Endothelial cell of umbilical vein (primary cell): ENCODE measurements around the gene MLLT1. TPM values are rescaled to one million over a fixed set of nuclear protein-coding genes. Genes with fewer than 3 reads are reported as not detected.

Experiments used
- BruUV-seq: library from RNA; stranded (reverse); fragments of 400-500 nt; replicated peaks from 2 replicates; lab custom pipeline; 2021; lab: Mats Ljungman, UMichigan
- CTCF ChIA-PET: fragments of 300-600, 350-600 bp; sonication (Branson Sonifier 250); formaldehyde crosslinking; loops from one replicate; lab custom pipeline; 2021; ENCODE audit warnings: antibody characterized with exemption, inconsistent platforms; lab: Charles Lee
- POLR2A ChIA-PET: fragments of 300-600, 350-600 bp; sonication (Branson Sonifier 250); formaldehyde crosslinking; loops from one replicate; lab custom pipeline; 2021; ENCODE audit warnings: antibody characterized with exemption, inconsistent platforms; lab: Charles Lee
- DNase-seq: peaks from one replicate; pipeline ENCODE4 v3.0.0-alpha.2; 2011; ENCODE audit warnings: low read depth, low spot score
- FAIRE-seq: peaks from 2 replicates; lab custom pipeline; 2011; peaks lifted over from hg19 to GRCh38; lab: Jason Lieb, UNC
- H2AFZ ChIP-seq: 2 replicates; pipeline ENCODE4 v1.6.0; 2012; ENCODE audit warnings: low read depth, low read length, control low read depth, inconsistent platforms
- H3K27ac ChIP-seq: 2 replicates; pipeline ENCODE4 v1.5.1; 2011; ENCODE audit warnings: low read depth, mild to moderate bottlenecking, control low read depth, low read length, moderate library complexity; ENCODE audit not compliant: insufficient read depth
- H3K27me3 ChIP-seq, 2 experiments: 2 replicates each; pipeline versions ENCODE4 v1.6.0 to v1.6.1; 2011; ENCODE audit warnings: low read length in 2 of 2, mixed read lengths in 1 of 2; ENCODE audit not compliant: control insufficient read depth in 2 of 2, insufficient read depth in 2 of 2
- H3K36me3 ChIP-seq, 2 experiments: 2 replicates in 1 of 2; 3 replicates in 1 of 2; pipeline ENCODE4 v1.5.1; 2011; ENCODE audit warnings: low read length in 2 of 2, mild to moderate bottlenecking in 1 of 2, moderate library complexity in 1 of 2; ENCODE audit not compliant: control insufficient read depth in 2 of 2, insufficient read depth in 2 of 2; ENCODE audit errors: extremely low read depth in 1 of 2
- H3K4me1 ChIP-seq: 3 replicates; pipeline ENCODE4 v1.5.1; 2011; ENCODE audit warnings: mild to moderate bottlenecking, low read length; ENCODE audit not compliant: control insufficient read depth, insufficient read depth; ENCODE audit errors: extremely low read depth
- H3K4me2 ChIP-seq: 2 replicates; pipeline ENCODE4 v1.6.1; 2011; ENCODE audit warnings: low read length, control low read depth, mixed read lengths; ENCODE audit not compliant: insufficient read depth
- H3K4me3 ChIP-seq, 3 experiments: fragments of 200-600 bp in 1 of 3; sonication (generic), shearing (Covaris generic) in 1 of 3; replicated peaks in 1 of 3; 2 replicates each; pipeline ENCODE4 v1.5.1; 2011 to 2016; ENCODE audit warnings: control low read depth in 3 of 3, low read length in 3 of 3, mild to moderate bottlenecking in 2 of 3, inconsistent platforms in 1 of 3, low read depth in 1 of 3, moderate library complexity in 1 of 3; ENCODE audit not compliant: insufficient read depth in 1 of 3
- H3K79me2 ChIP-seq: 2 replicates; pipeline ENCODE4 v1.6.0; 2012; ENCODE audit warnings: low read length, inconsistent platforms; ENCODE audit not compliant: control insufficient read depth, insufficient read depth
- H3K9ac ChIP-seq: replicated peaks from 2 replicates; pipeline ENCODE3; 2011; ENCODE audit warnings: low read length, control low read depth; ENCODE audit not compliant: insufficient read depth; ENCODE audit errors: extremely low read depth
- H3K9me1 ChIP-seq: replicated peaks from 3 replicates; pipeline ENCODE4 v1.6.0; 2011; ENCODE audit warnings: mild to moderate bottlenecking, low read length; ENCODE audit not compliant: control insufficient read depth, insufficient read depth; ENCODE audit errors: extremely low read depth
- H3K9me3 ChIP-seq: replicated peaks from 2 replicates; pipeline ENCODE4 v1.5.1; 2012; ENCODE audit warnings: low read length, inconsistent platforms; ENCODE audit not compliant: control insufficient read depth, insufficient read depth
- H4K20me1 ChIP-seq: replicated peaks from 2 replicates; pipeline ENCODE3; 2011; ENCODE audit warnings: mild to moderate bottlenecking, low read length; ENCODE audit not compliant: control insufficient read depth, insufficient read depth; ENCODE audit errors: extremely low read depth
- CTCF ChIP-seq, 2 donors: IDR thresholded peaks; 1 replicate in 1 of 2; 2 replicates in 1 of 2; pipeline ENCODE4 v1.5.1; 2011; ENCODE audit warnings: low read length in 2 of 2, mild to moderate bottlenecking in 2 of 2, moderate library complexity in 2 of 2, control low read depth in 1 of 2, inconsistent platforms in 1 of 2, low read depth in 1 of 2; ENCODE audit not compliant: insufficient read depth in 1 of 2; ENCODE audit errors: extremely low read depth in 1 of 2
- EZH2 ChIP-seq: IDR thresholded peaks from 2 replicates; pipeline ENCODE4 v1.6.1; 2012; ENCODE audit warnings: borderline replicate concordance, low read depth, mild to moderate bottlenecking, moderate library complexity, low read length, inconsistent platforms; ENCODE audit not compliant: severe bottlenecking
- FOS ChIP-seq: IDR thresholded peaks from 2 replicates; pipeline ENCODE4 v1.6.1; 2011; ENCODE audit warnings: mild to moderate bottlenecking, low read length, moderate library complexity, borderline replicate concordance; ENCODE audit not compliant: insufficient read depth
- GATA2 ChIP-seq: IDR thresholded peaks from 2 replicates; pipeline ENCODE4 v1.7.0; 2011; ENCODE audit warnings: low read depth, mild to moderate bottlenecking, moderate library complexity, mixed read lengths, low read length; ENCODE audit not compliant: insufficient read length, insufficient read depth
- JUN ChIP-seq: IDR thresholded peaks from 2 replicates; pipeline ENCODE4 v1.6.1; 2011; ENCODE audit warnings: borderline replicate concordance, low read depth; ENCODE audit not compliant: insufficient read length, insufficient read depth
- MAX ChIP-seq: IDR thresholded peaks from 2 replicates; pipeline ENCODE4 v1.6.1; 2011; ENCODE audit not compliant: insufficient read depth, insufficient read length
- MYC ChIP-seq: IDR thresholded peaks from one replicate; pipeline ENCODE4 v1.6.1; 2011; ENCODE audit warnings: mild to moderate bottlenecking, low read depth, low read length
- POLR2A ChIP-seq: IDR thresholded peaks from 2 replicates; pipeline ENCODE4 v1.6.1; 2012; ENCODE audit warnings: low read depth, mild to moderate bottlenecking, control low read depth, low read length
- POLR2AphosphoS5 ChIP-seq: IDR thresholded peaks from 2 replicates; pipeline ENCODE4 v1.6.1; 2012; ENCODE audit warnings: low read depth, mild to moderate bottlenecking, control low read depth, low read length, moderate library complexity; ENCODE audit not compliant: insufficient read depth
- dilution Hi-C: fragments of 300-500 bp; cut with MboI; formaldehyde crosslinking; loops from one replicate; pipeline ENCODE4 v1.15.0; 2019; ENCODE audit warnings: low sequenced_read_pairs; ENCODE audit not compliant: extremely low pct_ligation_motif_present
- intact Hi-C: fragments of 100-400 bp; cut with micrococcal nuclease; formaldehyde crosslinking; loops from one replicate; pipeline ENCODE4 v1.10.0; 2022
- polyA plus RNA-seq, 4 experiments: library from polyadenylated mRNA; depleted of rRNA in 3 of 4; stranded (reverse) in 3 of 4; unstranded in 1 of 4; fragments of >200 nt; gene quantifications; 2 replicates each; pipeline versions ENCODE4 v1.2.1 to v1.2.3, GENCODE V29; 2011 to 2012; ENCODE audit warnings: missing spikeins in 1 of 4
- total RNA-seq: library from RNA; stranded (reverse); gene quantifications from 2 replicates; pipeline ENCODE4 v1.2.3, GENCODE V29; 2021

Gene MLLT1
- total and polyA plus RNA-seq, 2 donors (not counting 3 experiments of a cell fraction or from before 2014, with no cell fraction given): 43.9 to 84.8 TPM

DNA sequence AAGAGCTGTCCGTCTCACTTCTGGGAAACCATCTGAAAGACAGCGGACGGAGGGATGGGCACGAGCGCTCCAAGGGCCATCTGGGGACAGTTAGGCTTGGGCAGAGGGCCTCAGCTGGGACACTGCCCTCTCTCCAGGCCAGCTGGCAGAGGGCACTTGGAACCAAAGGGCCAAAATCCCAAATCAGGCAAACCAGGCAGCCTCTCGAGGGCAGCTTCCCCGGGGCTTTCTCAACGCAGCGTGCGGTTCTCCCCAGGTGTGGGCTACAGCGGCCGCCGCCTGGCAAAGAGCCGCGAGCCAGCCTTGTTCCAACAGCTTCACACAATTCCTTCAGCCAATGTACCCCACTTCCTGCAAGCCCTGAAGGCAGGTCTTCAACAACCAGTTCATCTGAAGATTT lies 5.0 kb downstream of the MLLT1 start:
- POLR2A ChIA-PET: no interaction called here
- H3K27ac ChIP-seq: peak overlapping the region; percentile 90
- no peak for TF ChIP-seq MYC
- no peak for TF ChIP-seq JUN
- no peak for TF ChIP-seq POLR2AphosphoS5
- no peak for TF ChIP-seq EZH2
- no peak for TF ChIP-seq CTCF (IDR thresholded peaks at IDR 0.05; ENCODE audit: extremely low read depth in 1 of 2, insufficient read depth in 1 of 2, low read depth in 1 of 2, low read length in 2 of 2)
- TF ChIP-seq FOS: no peak
- no peak for TF ChIP-seq MAX
- TF ChIP-seq POLR2A: no peak
- TF ChIP-seq GATA2: no peak
- H3K27me3 ChIP-seq: no peaks in the 10 kb centered on the region
- no peak overlapping the region for H3K9ac ChIP-seq
- intact Hi-C loops (loop anchor here (5.0 kb wide), 1 partner anchor 212 kb away; no protein-coding TSS in a partner anchor), dilution Hi-C loops (loop anchor here (10.0 kb wide), 1 partner anchor 50 kb away; no protein-coding TSS in a partner anchor)
- H3K4me3 ChIP-seq: no peak overlapping the region
- H2AFZ ChIP-seq: no peak overlapping the region
- H3K9me1 ChIP-seq: no peaks in the 10 kb centered on the region
- no peak for FAIRE-seq
- CTCF ChIA-PET: interaction anchor here (1.3 kb wide), 1 partner anchor 37 kb away, joined by 7 read pairs; no protein-coding TSS in a partner anchor
- peaks cover 3 to 6% of the 10 kb centered on the region in 2 experiments for H3K36me3 ChIP-seq
- H3K4me2 ChIP-seq: peak overlapping the region; percentile 63
- no peaks in the 10 kb centered on the region for H3K9me3 ChIP-seq
- peaks cover 80% of the 10 kb centered on the region for H3K4me1 ChIP-seq
- no peaks in the 10 kb centered on the region for H4K20me1 ChIP-seq
- no peak for DNase-seq
- no TSS peak for BruUV-seq
- H3K79me2 ChIP-seq: peaks cover 85% of the 10 kb centered on the region
